GM12891 (cell line): ENCODE measurements around the gene KRTAP20-4.

Source experiments
- POLR2A ChIP-seq: IDR thresholded peaks from 2 replicates; pipeline ENCODE4 v1.6.1; 2011; ENCODE audit warnings: low read depth, low read length, control low read depth
- POLR2AphosphoS5 ChIP-seq: IDR thresholded peaks from 2 replicates; pipeline ENCODE4 v1.6.1; 2011; ENCODE audit warnings: low read depth, low read length, control low read depth
- POU2F2 ChIP-seq: IDR thresholded peaks from 2 replicates; pipeline ENCODE4 v1.6.1; 2011; ENCODE audit warnings: low read depth, mild to moderate bottlenecking, control low read depth, low read length, moderate library complexity
- SPI1 ChIP-seq: IDR thresholded peaks from 2 replicates; pipeline ENCODE4 v1.6.1; 2011; ENCODE audit warnings: low read depth, low read length, control low read depth
- TAF1 ChIP-seq: IDR thresholded peaks from 2 replicates; pipeline ENCODE4 v1.6.1; 2011; ENCODE audit warnings: low read depth, low read length, control low read depth

DNA sequence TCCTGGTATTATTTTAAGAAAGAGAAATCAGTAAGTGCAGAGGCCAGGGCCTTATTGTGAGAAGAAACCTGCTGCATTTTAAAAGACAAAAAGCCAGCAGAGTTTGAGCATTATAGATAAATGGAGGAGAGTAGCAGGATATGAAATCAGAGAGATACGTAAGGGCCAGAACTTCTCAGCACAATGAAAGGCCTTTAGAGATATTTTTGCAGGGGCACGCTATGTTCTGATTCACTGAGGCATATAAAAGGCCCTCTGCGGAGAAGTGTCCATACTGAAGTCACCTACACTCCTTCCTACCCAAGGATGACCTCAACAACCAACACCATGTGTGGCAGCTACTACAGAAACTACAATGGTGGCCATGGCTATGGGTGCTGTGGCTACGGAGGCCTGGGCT is 28.3 kb upstream of the KRTAP20-4 start, which contains the start of gene KRTAP6-3:
- TF ChIP-seq POLR2AphosphoS5, result no peak
- TF ChIP-seq TAF1, result no peak
- no peak for TF ChIP-seq SPI1
- no peak for TF ChIP-seq POLR2A
- no peak for TF ChIP-seq POU2F2
